ENCODE data around the gene SP5.

SP5 gene

GRCh38 chr2:170713543-170714380 is 1.4 kb upstream of the SP5 start:
- WGBS, result under 1% methylated on average over 65 of the region's 76 CpGs
- Histone ChIP-seq H2BK120ac (ENCODE audit: low read depth, low read length) (no peak overlapping the region), H3K27me3 (ENCODE audit: control insufficient read depth in 1 of 2, insufficient read depth in 1 of 2, low read length in 2 of 2) (peaks cover 85 to 91% of the 10 kb centered on the region in 2 experiments), H3K4me3 (ENCODE audit: insufficient read depth in 1 of 2, low read depth in 1 of 2, low read length in 2 of 2) (peak overlapping the region; percentile 55 to 56), H3K4ac (ENCODE audit: low read depth in 1 of 2, low read length in 2 of 2) (no peak overlapping the region), H3K18ac (ENCODE audit: low read depth in 1 of 2, low read length in 2 of 2) (no peak overlapping the region), H2BK15ac (ENCODE audit: low read depth, poor library complexity, severe bottlenecking) (no peak overlapping the region), H3K9ac (ENCODE audit: low read length) (no peak overlapping the region), H2AFZ (ENCODE audit: low read depth, low read length) (no peak overlapping the region), H4K91ac (ENCODE audit: low read length) (no peak overlapping the region), H3K27ac (ENCODE audit: low read length, poor library complexity, severe bottlenecking) (no peak overlapping the region), H2BK12ac (ENCODE audit: low read length in 2 of 2) (no peak overlapping the region), H2AK5ac (ENCODE audit: low read length, severe bottlenecking) (no peak overlapping the region), H3K9me3 (ENCODE audit: control insufficient read depth, low read length) (no peaks in the 10 kb centered on the region), H3K23ac (ENCODE audit: low read length in 2 of 2) (peak overlapping the region in 1 of 2 experiments; percentile 92), H2BK5ac (ENCODE audit: low read depth, low read length, poor library complexity, severe bottlenecking) (no peak overlapping the region), H3K4me2 (ENCODE audit: low read length, poor library complexity, severe bottlenecking) (peak overlapping the region; percentile 83), H3K36me3 (ENCODE audit: control insufficient read depth in 1 of 2, insufficient read depth in 2 of 2, low read depth in 1 of 2, low read length in 2 of 2) (no peaks in the 10 kb centered on the region), H3K4me1 (ENCODE audit: control insufficient read depth, insufficient read depth, low read depth, low read length) (peaks cover 43% of the 10 kb centered on the region), H3K79me1 (replicated peaks; ENCODE audit: low read length, poor library complexity, severe bottlenecking) (no peaks in the 10 kb centered on the region), H4K8ac (ENCODE audit: low read length) (no peak overlapping the region), H3K14ac (ENCODE audit: low read length in 2 of 2) (no peak overlapping the region)
- DNase-seq, result no peak

GRCh38 chr2:170714381-170715061 is 616 bp upstream of the SP5 start:
- Histone ChIP-seq H4K8ac (ENCODE audit: low read length) (no peak overlapping the region), H2AK5ac (ENCODE audit: low read length, severe bottlenecking) (no peak overlapping the region), H3K79me1 (replicated peaks; ENCODE audit: low read length, poor library complexity, severe bottlenecking) (no peaks in the 10 kb centered on the region), H3K23ac (ENCODE audit: low read length in 2 of 2) (no peak overlapping the region), H3K14ac (ENCODE audit: low read length in 2 of 2) (no peak overlapping the region), H4K91ac (ENCODE audit: low read length) (no peak overlapping the region), H3K4me2 (ENCODE audit: low read length, poor library complexity, severe bottlenecking) (peak overlapping the region; percentile 83), H3K36me3 (ENCODE audit: control insufficient read depth in 1 of 2, insufficient read depth in 2 of 2, low read depth in 1 of 2, low read length in 2 of 2) (no peaks in the 10 kb centered on the region), H2BK12ac (ENCODE audit: low read length in 2 of 2) (no peak overlapping the region), H3K4ac (ENCODE audit: low read depth in 1 of 2, low read length in 2 of 2) (no peak overlapping the region), H3K4me3 (ENCODE audit: insufficient read depth in 1 of 2, low read depth in 1 of 2, low read length in 2 of 2) (peak overlapping the region; percentile 55 to 75), H3K9ac (ENCODE audit: low read length) (peak overlapping the region; percentile 45), H3K9me3 (ENCODE audit: control insufficient read depth, low read length) (no peaks in the 10 kb centered on the region), H2AFZ (ENCODE audit: low read depth, low read length) (no peak overlapping the region), H2BK5ac (ENCODE audit: low read depth, low read length, poor library complexity, severe bottlenecking) (no peak overlapping the region), H3K27ac (ENCODE audit: low read length, poor library complexity, severe bottlenecking) (no peak overlapping the region), H3K4me1 (ENCODE audit: control insufficient read depth, insufficient read depth, low read depth, low read length) (peaks cover 43% of the 10 kb centered on the region), H2BK120ac (ENCODE audit: low read depth, low read length) (no peak overlapping the region), H3K18ac (ENCODE audit: low read depth in 1 of 2, low read length in 2 of 2) (no peak overlapping the region), H2BK15ac (ENCODE audit: low read depth, poor library complexity, severe bottlenecking) (no peak overlapping the region), H3K27me3 (ENCODE audit: control insufficient read depth in 1 of 2, insufficient read depth in 1 of 2, low read length in 2 of 2) (peaks cover 83 to 91% of the 10 kb centered on the region in 2 experiments)
- DNase-seq, result no peak
- WGBS, result 1% methylated on average over 53 of the region's 59 CpGs

- Histone ChIP-seq H3K27ac (ENCODE audit: low read length, poor library complexity, severe bottlenecking) (no peak overlapping the region), H2BK15ac (ENCODE audit: low read depth, poor library complexity, severe bottlenecking) (no peak overlapping the region), H3K23ac (ENCODE audit: low read length in 2 of 2) (peak overlapping the region in 1 of 2 experiments; percentile 24), H3K4me3 (ENCODE audit: insufficient read depth in 1 of 2, low read depth in 1 of 2, low read length in 2 of 2) (peak overlapping the region; percentile 30 to 75), H2BK12ac (ENCODE audit: low read length in 2 of 2) (no peak overlapping the region), H2BK5ac (ENCODE audit: low read depth, low read length, poor library complexity, severe bottlenecking) (no peak overlapping the region), H2AFZ (ENCODE audit: low read depth, low read length) (no peak overlapping the region), H3K4me2 (ENCODE audit: low read length, poor library complexity, severe bottlenecking) (peak overlapping the region; percentile 83), H3K27me3 (ENCODE audit: control insufficient read depth in 1 of 2, insufficient read depth in 1 of 2, low read length in 2 of 2) (peaks cover 68 to 79% of the 10 kb centered on the region in 2 experiments), H3K4me1 (ENCODE audit: control insufficient read depth, insufficient read depth, low read depth, low read length) (peaks cover 43% of the 10 kb centered on the region), H3K79me1 (replicated peaks; ENCODE audit: low read length, poor library complexity, severe bottlenecking) (no peaks in the 10 kb centered on the region), H3K4ac (ENCODE audit: low read depth in 1 of 2, low read length in 2 of 2) (no peak overlapping the region), H3K9ac (ENCODE audit: low read length) (no peak overlapping the region), H2BK120ac (ENCODE audit: low read depth, low read length) (no peak overlapping the region), H4K8ac (ENCODE audit: low read length) (no peak overlapping the region), H4K91ac (ENCODE audit: low read length) (no peak overlapping the region), H3K9me3 (ENCODE audit: control insufficient read depth, low read length) (no peaks in the 10 kb centered on the region), H3K36me3 (ENCODE audit: control insufficient read depth in 1 of 2, insufficient read depth in 2 of 2, low read depth in 1 of 2, low read length in 2 of 2) (no peaks in the 10 kb centered on the region), H3K14ac (ENCODE audit: low read length in 2 of 2) (no peak overlapping the region), H2AK5ac (ENCODE audit: low read length, severe bottlenecking) (no peak overlapping the region), H3K18ac (ENCODE audit: low read depth in 1 of 2, low read length in 2 of 2) (no peak overlapping the region)
- no peak for DNase-seq
- 2% methylated on average over 54 of the region's 95 CpGs for WGBS
Observed at GRCh38 chr2:170715932-170716777, 1.0 kb downstream of the SP5 start.

Data from mesenchymal stem cell (in vitro differentiated cells and primary cell).